A172 (cell line): Measurements from ENCODE around the gene DPYD. TPM values are rescaled to one million over a fixed set of nuclear protein-coding genes. Genes with fewer than 3 reads are reported as not detected.
"Not testable (repeated sequence)": the region's sequence is repeated elsewhere in the genome, so short reads cannot be mapped to it uniquely, and the experiment has no call there.

Experiments used
- DNase-seq: peaks from one replicate; pipeline ENCODE4 v3.0.0-alpha.2; 2015; ENCODE audit warnings: low spot score
- total RNA-seq: library from RNA; depleted of rRNA; stranded (reverse); fragments of >200 nt; shearing (Covaris generic); gene quantifications from 2 replicates; pipeline ENCODE4 v1.2.3, GENCODE V29; 2014

Gene DPYD
- total RNA-seq, 1 experiment from 2014 or later, result 30.7 TPM

DNA sequence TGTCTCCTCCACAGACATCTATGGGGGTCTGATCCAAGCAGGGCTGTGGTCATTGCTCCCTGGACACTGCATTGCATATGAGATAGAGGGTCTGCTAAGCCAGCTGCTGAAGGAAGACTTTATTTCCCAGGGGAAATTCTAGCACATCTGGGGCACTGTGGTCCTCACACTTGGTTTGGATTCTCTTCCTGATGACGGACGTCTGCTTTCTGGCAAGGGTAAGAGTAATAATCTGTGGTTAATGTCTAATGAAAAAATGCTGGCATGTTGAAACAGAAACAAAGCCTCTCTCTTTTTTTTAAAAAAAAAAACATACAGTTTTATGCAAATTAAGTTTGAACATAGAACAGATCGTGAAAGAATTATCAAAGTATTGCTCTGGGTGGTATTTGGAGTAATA lies 553.9 kb downstream of the DPYD start:
- DNase-seq, result no peak

DNA sequence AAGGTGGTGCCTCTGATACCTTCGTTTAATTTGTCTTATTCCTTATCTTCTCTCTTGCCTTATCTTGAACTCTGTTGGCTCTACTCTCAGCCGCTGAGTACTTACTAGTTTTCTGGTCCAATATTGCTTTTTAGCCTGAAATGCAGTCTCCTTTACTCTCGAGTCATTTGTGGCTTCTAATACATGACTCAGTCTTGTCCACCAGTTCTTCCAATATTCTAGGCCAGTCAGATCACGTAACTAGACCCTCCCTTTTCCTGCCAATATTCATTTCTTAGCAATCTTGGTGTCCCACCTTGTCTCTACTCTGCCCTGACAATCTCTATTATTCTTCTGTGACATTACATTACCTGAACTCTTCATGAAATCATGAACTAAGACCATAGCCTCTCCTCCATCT lies 555.8 kb downstream of the DPYD start:
- DNase-seq, result no peak

DNA sequence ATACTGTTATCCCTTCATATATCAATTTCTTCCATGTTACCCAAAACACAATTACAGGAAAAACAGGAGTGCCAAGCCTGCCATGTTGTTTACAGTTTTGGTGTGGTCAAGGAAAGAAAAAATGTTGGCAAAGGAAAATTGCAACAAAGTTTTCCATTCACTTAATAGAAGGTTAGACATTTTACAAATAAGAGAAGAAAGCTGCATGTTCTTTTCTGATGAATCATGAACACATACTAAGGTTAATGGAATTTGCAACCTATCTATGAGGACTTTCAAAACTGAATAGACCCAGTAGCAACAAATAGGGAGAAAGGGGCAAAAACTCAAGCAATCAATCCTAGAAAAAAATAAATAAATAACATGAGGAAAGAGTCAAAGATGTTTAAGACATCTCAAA lies 556.7 kb downstream of the DPYD start:
- DNase-seq, result peak; percentile 16

DNA sequence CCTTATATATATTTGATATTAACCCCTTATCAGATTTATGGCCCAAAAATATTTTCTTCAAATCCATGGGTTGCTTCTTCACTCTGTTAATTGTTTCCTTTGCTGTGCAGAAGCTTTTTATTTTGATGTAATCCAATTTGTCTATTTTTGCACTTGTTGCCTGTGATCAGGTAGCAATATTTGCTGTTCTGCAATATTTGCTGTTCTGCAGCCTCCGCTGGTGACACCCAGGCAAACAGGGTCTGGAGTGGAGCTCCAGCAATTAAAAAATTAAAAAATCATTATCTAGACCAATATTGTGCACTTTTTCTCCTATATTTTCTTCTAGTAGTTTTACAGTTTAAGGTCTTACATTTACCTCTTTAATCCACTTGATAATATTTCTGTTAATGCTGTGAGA lies 564.5 kb downstream of the DPYD start:
- DNase-seq, result no peak

DNA sequence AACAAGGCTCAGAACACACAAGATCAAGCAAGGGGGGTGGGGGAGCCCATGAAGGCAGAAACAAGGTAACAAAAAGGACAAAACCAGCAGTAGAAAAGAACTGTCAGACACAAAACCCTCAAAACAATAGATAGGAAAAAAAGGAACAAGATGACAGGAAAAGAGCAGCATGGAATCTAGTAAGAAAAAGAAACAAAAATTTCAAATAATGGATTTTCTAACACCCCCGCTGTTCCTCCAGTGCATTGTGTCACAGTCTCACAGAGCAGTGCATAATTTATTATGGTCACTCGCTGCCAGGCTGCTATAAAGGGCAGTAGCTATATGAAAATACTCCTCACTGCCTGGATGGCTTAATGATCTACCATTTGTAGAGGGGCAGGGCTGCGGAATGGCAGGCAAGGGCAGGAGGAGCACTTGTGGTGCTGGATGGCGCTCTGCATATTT lies 567.9 kb downstream of the DPYD start:
- no peak for DNase-seq

DNA sequence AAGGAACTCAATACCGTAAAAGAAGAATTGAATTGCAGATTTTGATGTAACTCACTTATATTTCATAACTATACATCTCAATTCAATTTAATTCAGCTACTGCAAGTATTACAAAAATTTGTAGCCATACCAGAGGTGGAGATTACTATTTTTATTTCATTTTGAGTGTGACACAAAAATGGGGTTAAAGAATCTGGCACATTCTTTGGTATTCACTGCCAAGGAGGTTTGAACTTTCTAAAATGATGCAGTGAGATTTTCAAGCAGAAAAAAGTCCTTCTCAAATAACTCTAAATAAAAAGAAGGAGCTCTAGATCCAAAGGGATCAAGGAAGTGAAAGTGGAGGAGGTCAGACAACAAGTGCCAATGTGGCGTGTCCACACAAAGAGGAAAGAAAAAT lies 569.0 kb downstream of the DPYD start:
- DNase-seq, result no peak

DNA sequence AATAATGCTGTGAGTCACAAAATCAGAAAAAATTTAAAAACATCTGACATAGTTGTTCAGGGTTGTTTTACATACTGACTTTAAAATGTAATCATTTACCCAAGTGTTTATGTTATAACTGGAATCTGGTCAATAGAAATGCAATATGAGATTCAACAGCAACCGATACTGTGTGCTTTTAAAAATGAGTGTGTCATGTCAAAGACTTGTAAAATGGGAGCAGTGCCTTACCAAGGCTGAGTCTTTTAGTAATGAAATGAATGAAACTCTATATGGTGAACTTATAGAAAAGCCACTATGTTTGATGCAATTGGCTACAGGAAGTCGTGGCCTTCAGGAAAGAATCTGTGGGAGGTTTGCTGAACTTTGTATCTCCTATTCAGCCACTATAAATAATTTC lies 570.2 kb downstream of the DPYD start:
- no peak for DNase-seq

DNA sequence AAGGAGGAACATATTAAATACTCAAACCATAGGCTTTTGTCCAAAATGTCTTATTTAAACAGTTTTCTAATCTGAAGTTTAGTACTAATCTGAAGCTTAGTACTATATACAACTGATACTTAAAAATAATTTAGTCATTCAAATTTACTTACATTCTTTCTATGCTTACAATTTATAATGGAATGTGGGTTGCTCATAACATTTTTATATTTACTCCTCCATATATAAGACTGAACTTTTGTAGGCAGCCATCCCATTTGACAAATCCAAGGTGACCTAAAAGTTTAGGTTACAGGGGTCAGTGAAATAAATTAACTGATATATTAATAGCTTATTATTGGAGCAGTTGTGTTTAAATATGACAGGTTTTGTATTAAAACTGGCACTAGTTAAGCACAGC lies 570.6 kb downstream of the DPYD start:
- no peak for DNase-seq

DNA sequence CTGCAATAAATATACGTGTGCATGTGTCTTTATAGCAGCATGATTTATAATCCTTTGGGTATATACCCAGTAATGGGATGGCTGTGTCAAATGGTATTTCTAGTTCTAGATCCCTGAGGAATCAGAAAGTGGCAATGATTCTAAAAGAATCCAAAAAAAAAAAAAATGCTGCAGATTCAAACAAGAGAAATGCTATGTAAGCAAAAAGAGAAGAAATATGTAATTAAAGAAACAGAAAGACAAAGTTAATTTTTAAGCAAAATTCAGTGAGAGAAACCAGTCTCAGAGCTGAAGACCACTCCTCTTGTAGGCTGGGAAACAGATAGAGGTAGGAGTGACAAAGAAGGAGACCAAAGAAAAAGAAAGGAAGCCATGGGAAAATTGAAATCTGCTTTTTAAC lies 571.0 kb downstream of the DPYD start:
- not testable (repeated sequence) for DNase-seq

DNA sequence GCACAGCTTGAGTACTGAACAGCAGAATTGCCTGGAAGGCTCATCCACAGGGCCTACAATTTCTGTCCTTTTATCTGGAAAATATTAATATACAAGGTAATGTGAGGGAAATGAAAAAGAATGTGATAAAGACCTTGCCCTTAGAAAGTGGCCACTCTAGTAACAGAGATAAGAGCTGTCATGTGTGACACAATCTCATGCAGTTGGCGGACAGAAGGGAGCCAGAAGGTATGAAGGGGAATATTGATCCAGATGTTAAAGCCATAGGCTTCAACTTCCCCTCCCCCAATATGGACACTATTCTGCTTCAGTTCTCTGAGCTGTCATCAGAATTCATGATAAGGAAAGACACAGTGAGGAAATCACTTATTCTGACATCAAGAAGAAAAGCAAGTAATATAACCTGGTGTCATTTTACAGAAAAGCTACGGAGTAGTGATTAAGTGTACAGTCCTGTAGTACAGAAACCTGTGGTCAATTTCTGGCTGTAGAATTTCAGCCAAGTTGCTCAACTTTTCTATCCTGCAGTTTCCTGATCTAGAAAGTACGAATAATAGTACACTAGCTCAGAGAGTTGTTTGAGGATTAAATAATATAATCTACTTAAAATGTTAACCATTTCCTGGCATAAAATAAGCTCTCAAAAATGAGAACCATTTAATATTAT lies 572.1 kb downstream of the DPYD start:
- no peak for DNase-seq

DNA sequence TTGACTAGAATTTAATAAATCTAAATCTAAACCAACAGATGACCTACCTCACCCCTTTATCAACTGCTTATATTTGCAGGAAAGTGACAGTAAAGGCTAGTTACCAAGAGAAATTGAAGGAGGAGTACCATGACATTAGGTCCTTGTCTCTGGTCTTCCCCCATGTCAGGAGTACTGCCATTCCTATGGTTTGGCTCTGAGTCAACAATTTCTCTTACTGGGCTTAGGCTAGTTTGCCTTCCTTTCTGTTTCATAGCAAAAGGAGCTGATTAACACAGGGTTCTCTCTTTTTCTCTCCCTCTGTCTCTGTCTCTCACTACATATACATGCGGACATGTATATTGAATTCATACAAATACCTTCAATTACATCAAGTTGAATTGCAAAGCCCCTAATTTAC lies 579.9 kb downstream of the DPYD start:
- DNase-seq, result peak; percentile 68

DNA sequence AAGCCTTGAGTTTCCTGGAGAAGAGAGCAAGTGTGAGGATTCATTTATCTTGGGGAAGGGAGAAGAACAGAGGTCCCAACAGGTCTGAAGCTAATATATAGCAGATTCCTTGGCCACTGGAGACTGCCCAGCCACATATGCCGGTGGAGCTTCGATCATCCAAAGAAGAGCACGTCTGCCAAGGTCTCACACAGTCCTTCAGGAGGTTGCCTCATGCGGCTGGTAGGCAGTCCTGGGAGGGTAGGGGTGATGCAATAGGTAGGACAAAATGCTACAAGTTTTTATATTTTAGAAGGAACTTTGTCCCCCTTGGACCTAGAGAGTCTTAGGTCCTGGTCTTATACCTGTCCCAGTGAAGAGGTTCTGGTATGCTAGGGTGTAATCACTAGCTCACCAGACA lies 582.5 kb downstream of the DPYD start:
- no peak for DNase-seq

DNA sequence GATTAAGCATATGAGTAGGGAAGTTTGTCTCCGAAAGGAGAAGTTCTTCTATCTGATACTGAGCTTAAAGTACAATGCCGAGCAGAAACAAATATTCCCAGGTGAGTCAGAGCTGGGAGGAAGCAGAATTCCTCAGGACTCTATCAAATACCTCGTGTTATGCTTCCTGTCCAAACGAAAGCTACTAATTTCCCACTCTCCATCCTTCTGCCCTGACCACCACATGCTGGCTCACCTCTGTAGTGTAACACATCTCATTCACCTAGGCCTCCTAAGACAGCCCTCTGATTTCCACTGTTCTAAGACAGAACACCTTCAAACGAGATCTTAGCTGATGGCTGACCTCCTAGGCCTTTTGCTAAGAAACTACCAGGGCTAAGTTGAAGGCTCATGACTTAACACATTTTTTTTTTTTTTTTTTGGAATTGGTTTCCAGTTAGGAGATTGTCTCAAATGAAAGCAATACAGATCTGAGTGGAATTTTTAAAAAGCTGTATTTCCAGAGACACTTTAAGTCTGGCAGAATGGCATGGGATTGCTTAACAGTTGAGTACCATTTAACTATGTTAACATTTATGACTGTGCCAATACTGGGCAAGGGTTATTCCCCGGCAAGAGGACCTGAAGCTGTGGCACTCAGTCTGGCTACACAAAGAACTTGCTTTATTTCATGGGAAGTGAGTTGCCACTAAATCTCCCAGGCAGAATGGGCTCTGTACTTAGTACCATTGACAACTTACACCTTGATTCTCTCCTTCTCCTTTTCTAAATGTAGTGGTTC lies 583.4 kb downstream of the DPYD start:
- DNase-seq, result peak; percentile 58

DNA sequence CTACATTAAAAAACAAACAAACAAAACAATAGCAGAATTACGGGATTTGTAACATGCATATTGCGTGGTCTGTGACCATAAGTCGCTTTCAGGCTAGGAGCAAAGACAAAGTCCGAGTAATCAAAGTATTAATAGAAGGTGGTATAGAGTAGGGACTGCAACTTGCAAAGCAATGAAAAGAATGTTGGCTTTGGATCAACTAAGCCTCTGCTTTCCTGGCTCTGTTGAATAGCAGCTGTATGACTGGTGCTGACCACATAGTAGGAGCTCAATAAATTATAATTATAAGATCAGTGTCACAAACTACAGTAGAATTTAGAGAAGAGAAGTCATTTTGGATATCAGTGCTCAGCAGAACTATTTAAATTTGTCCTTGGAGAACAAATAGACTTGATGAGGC lies 586.4 kb downstream of the DPYD start:
- DNase-seq, result peak; percentile 78

DNA sequence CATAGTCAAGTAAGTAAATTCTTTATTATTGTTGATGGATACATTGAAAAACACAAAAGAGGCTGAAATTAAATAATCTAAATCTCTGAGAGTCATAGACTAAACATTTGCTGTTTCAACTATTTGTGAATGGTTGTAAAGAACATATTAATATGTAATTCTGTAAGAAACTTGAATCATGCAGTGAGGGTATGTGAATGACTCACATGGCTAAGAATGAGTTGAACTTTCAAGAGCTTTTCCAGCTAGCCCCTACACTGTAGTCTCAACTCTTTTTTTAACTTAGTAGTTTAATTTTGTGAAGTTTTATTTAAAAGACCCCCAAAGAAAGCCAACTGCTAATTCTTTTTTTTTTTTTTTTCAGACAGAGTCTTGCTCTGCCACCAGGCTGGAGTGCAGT lies 588.1 kb downstream of the DPYD start:
- DNase-seq, result peak; percentile 13

DNA sequence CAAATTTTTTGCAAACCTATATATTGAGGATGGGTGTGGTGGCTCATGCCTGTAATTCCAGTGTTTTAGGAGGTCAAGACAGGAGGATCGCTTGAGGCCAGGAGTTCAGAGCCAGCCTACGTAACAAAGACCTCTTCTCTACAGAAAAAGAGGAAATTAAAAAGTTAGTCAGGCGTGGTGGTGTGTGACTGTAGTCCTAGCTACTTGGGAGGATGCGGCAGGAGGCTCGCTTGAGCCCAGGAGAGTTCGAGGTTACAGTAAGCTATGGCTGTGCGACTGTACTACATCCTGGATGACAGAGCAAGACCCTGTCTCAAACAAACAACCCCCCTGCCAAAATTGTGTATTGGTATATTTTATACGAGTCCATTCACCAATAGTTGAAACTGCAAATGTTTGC lies 589.7 kb downstream of the DPYD start:
- DNase-seq, result no peak

DNA sequence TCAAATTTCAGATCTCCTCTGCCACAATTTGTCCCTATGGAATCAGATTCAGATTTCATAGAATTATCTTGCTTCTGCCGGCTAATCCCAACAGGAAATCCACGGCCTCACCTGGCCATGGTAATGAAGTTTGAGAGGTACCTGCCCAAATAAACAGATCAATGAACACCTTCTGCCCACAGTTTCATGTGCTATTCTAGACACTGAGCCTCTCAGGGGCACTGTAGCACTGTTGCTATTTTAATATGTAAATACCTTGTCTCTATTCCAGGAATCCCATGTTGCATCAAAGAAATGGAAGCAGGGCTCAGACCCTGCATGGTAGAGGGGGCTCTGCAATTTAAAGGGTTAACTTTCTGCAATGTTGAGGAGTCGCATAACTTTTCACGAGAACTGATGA lies 606.1 kb downstream of the DPYD start:
- DNase-seq, result no peak

DNA sequence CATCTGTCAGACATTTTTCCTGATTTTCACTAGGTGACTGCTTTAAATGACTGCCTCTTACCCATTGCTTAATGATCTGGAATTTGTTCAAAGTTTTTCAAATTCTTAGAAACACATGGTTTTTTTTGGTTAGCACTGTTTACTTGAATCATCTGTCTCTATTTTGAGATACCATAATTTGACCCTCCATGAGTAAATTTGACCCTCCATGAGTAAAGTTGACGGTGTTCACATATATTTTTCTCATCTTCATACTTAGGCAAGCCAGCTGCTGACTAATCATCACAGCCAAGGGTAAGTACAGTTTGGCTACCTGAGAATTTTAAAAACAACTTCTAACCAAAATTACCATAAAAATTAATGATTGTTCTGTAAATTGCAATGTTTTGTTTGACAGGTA lies 612.7 kb downstream of the DPYD start:
- DNase-seq, result no peak

DNA sequence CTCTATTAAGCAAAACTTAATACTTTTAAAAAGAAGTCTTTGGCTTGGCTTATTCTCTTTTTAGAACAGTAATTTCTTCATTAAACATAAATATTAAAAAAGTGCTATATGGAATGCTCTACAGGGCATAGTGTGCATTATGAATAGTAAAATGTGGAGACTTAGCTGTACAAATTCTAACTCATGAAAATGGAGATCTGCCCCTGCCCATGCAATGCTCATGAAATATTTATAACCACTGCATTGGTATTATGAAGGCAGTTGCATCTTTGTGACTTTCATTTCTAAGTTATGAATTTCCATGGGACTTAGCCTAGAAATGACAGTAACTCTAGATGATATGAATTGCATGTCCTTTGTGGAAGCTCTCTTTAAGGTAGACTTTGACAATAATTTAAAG lies 613.3 kb downstream of the DPYD start:
- DNase-seq, result no peak

DNA sequence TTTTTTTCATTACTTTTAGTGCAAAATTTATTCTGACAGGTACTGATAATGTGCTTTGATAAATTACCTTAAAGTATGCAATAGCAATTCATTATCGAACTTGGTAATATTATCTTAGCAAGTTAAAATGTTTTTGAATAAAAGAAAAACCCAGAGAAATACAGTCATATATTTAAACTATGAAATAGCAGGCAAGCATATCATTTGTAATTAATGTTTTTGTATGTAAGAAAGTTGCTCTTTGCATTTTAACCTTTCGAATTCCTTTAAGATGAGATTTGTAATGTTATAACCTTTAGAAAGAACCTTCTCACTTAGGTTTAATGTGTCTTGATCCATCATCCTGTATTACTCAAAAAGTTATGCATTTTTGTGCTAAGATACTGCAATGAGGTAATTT lies 613.7 kb downstream of the DPYD start:
- DNase-seq, result no peak

DNA sequence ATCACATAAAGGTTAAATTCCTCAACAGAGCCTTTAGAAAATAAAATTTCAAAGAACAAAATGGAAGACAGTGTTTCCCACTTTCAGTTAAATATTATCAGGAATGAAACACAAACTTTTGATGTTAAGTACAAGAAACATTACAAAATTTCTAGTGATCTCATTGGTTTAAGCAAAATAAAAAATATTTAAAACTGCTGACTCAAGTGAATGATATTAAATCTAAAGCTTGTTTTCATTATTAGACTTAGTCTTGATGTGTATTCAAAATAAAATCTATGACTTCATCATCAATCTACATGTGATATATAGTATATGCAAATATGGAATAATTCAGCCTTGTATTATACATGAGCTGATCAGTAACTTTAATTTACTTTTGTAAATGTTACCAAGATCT lies 614.3 kb downstream of the DPYD start:
- no peak for DNase-seq

DNA sequence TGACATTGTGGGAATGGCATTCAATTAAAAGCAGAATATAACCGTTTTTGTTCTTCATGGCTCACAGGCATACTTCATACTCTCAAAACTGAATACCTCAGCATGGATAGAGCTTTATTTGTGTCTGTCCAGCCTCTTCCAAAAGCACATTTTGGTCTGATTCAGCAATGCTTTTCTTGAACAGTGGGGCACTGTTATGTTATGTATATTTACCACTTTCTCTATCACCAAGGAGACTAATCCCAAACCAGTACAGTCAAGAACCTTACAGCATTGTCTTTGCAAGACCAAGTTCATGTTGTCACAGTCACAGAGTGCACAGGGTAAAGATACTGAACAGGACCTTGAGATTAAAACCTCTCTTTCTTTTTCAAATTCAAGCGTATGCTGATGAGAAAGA lies 616.5 kb downstream of the DPYD start:
- no peak for DNase-seq

DNA sequence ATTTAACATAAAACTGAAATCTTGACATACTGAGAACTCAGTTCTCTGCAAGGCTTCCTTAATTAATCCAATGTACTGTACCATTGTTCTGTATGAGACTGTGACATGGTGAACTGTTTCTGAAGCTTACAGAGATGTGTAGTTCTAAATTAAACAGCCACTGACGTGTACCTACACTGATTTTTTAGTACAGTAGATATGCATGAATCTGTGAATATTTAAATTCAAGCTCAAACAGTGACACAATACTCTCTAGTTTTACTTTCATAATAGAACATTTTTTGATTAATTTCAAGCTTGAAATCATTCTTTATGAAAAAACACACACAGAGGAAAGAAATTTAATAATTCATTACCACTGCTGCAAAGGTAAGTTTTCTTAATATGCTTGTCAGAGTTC lies 621.9 kb downstream of the DPYD start:
- DNase-seq, result no peak

DNA sequence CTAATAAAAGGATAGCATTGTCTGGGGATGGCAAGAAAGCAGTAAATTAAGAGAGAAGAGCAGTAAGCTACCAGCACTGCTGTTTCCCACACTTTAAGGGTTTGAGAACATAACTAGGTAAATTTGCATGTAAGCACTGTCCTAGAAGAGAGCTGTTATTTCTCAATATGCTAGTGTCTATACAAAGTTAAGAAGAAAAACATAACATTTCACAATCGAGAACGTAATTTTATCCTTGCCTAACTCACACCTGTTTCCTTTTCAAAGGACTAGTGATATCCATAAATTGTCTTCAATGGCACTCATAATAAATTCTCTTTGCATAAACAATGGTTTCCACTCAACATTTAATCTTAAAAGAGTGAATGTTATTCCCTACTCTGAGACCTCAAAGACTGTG lies 623.2 kb downstream of the DPYD start:
- DNase-seq, result no peak
